Left lung (tissue), 10 donors: ENCODE data around the gene UBE2O. TPM values are rescaled to one million over a fixed set of nuclear protein-coding genes. Genes with fewer than 3 reads are reported as not detected.
A peak's percentile ranks its signal among the peaks of the same experiment; 100 is the strongest.

Experiments used
- ATAC-seq: fragments of 200-7000 bp; cut with Tn5 transposase; one replicate; pipeline ENCODE4 v1.9.1; 2020; ENCODE audit warnings: moderate library complexity
- DNase-seq, 4 donors: peaks; one replicate each; pipeline ENCODE4 v3.0.0-alpha.2; 2013 to 2020
- H3K27ac ChIP-seq, 2 donors: fragments of 200-600 bp; sonication (generic) in 1 of 2; one replicate each; pipeline versions ENCODE4 v1.5.0 to v1.8.0; 2020 to 2021
- H3K27me3 ChIP-seq, 2 donors: fragments of 200-600 bp; sonication (generic) in 1 of 2; one replicate each; pipeline versions ENCODE4 v1.5.0 to v1.8.0; 2020 to 2021
- H3K36me3 ChIP-seq, 2 donors: fragments of 200-600 bp; sonication (generic) in 1 of 2; one replicate each; pipeline versions ENCODE4 v1.5.0 to v1.8.0; 2020 to 2021
- H3K4me1 ChIP-seq, 2 donors: fragments of 200-600 bp; one replicate each; pipeline ENCODE4 v1.8.0; 2021
- H3K4me3 ChIP-seq, 2 donors: fragments of 200-600 bp; sonication (generic) in 1 of 2; one replicate each; pipeline versions ENCODE4 v1.5.0 to v1.8.0; 2020 to 2021; ENCODE audit warnings: mild to moderate bottlenecking in 1 of 2
- H3K9me3 ChIP-seq, 2 donors: fragments of 200-600 bp; sonication (generic) in 1 of 2; one replicate each; pipeline versions ENCODE4 v1.5.0 to v1.8.0; 2020 to 2021
- CTCF ChIP-seq, 2 donors: fragments of 200-600 bp; sonication (generic) in 1 of 2; IDR thresholded peaks; one replicate each; pipeline versions ENCODE4 v1.5.0 to v1.8.0; 2021; ENCODE audit warnings: antibody characterized with exemption in 2 of 2
- intact Hi-C, 2 donors: fragments of 100-400 bp; cut with DNase I; formaldehyde crosslinking; loops; one replicate each; pipeline versions ENCODE4 v1.11.2 to v1.14.2; 2022
- polyA plus RNA-seq, 6 donors: library from polyadenylated mRNA; unstranded; fragments of 120-200 nt; gene quantifications; one replicate each; pipeline ENCODE4 v1.2.1, GENCODE V29; 2013; ENCODE audit not compliant: insufficient read length in 6 of 6
- total RNA-seq, 2 donors: library from RNA; stranded (reverse); fragmentation: NEBNext Ultra II Directional; extraction: Animal tissue kit (Norgen Biotek cat#: 25700); gene quantifications; one replicate each; pipeline ENCODE4 v1.2.1, GENCODE V29; 2021
- donor health status: DM: no; HTN: yes; CAD: no.
- donor health status: DM: no; HTN: no; CAD: no.

UBE2O gene
- total and polyA plus RNA-seq, 8 donors, result 20.1 to 34.8 (median 27.1) TPM

- H3K36me3 ChIP-seq, result no peaks in the 10 kb centered on the region
- intact Hi-C loops, result no loop called here
- DNase-seq (peak in 3 of 4 donors; percentile 70 to 90 (median 79)), ATAC-seq (no peak)
- no peak for TF ChIP-seq CTCF (IDR thresholded peaks at IDR 0.05)
- no peaks in the 10 kb centered on the region for H3K9me3 ChIP-seq
- no peak overlapping the region for H3K4me3 ChIP-seq
- H3K27ac ChIP-seq, result peak overlapping the region in 1 of 2 donors; percentile 10
- H3K27me3 ChIP-seq, result no peaks in the 10 kb centered on the region
- H3K4me1 ChIP-seq, result peaks cover 4 to 6% of the 10 kb centered on the region in 2 donors
These were observed 83.1 kb downstream of the UBE2O start for GRCh38 chr17:76369804-76370203.

GRCh38 chr17:76369379-76369778 is 83.6 kb downstream of the UBE2O start:
- H3K9me3 ChIP-seq, result no peaks in the 10 kb centered on the region
- TF ChIP-seq CTCF (IDR thresholded peaks at IDR 0.05), result no peak
- H3K4me3 ChIP-seq, result no peak overlapping the region
- DNase-seq (peak in 1 of 4 donors; percentile 17), ATAC-seq (no peak)
- H3K27ac ChIP-seq, result no peak overlapping the region
- intact Hi-C loops, result no loop called here
- H3K4me1 ChIP-seq, result peaks cover 4 to 6% of the 10 kb centered on the region in 2 donors
- no peaks in the 10 kb centered on the region for H3K36me3 ChIP-seq
- H3K27me3 ChIP-seq, result no peaks in the 10 kb centered on the region

- ATAC-seq (no peak), DNase-seq (peak in 1 of 4 donors; percentile 17)
- Histone ChIP-seq H3K4me3 (no peak overlapping the region), H3K36me3 (no peaks in the 10 kb centered on the region), H3K9me3 (no peaks in the 10 kb centered on the region), H3K27me3 (no peaks in the 10 kb centered on the region), H3K27ac (no peak overlapping the region), H3K4me1 (peaks cover 4 to 6% of the 10 kb centered on the region in 2 donors)
- TF ChIP-seq CTCF (IDR thresholded peaks at IDR 0.05), result no peak
- intact Hi-C loops, result no loop called here
These were observed 84.4 kb downstream of the UBE2O start for GRCh38 chr17:76368545-76368944.

GRCh38 chr17:76367642-76368041 is 85.3 kb downstream of the UBE2O start:
- TF ChIP-seq CTCF (IDR thresholded peaks at IDR 0.05), result no peak
- ATAC-seq, result no peak
- Histone ChIP-seq H3K4me3 (no peak overlapping the region), H3K9me3 (no peaks in the 10 kb centered on the region), H3K36me3 (no peaks in the 10 kb centered on the region), H3K4me1 (peaks cover 4 to 6% of the 10 kb centered on the region in 2 donors), H3K27me3 (no peaks in the 10 kb centered on the region), H3K27ac (no peak overlapping the region)
- intact Hi-C loops, result no loop called here
- peak in 1 of 4 donors; percentile 13 for DNase-seq

GRCh38 chr17:76366247-76366646 is 86.7 kb downstream of the UBE2O start:
- TF ChIP-seq CTCF (IDR thresholded peaks at IDR 0.05), result no peak
- Histone ChIP-seq H3K36me3 (no peaks in the 10 kb centered on the region), H3K4me3 (no peak overlapping the region), H3K27me3 (no peaks in the 10 kb centered on the region), H3K9me3 (no peaks in the 10 kb centered on the region), H3K4me1 (peaks cover 4 to 6% of the 10 kb centered on the region in 2 donors), H3K27ac (no peak overlapping the region)
- no peak for ATAC-seq
- peak in 1 of 4 donors; percentile 6 for DNase-seq
- intact Hi-C loops, result no loop called here
